ENCODE data around the gene CHMP1B.
"Not testable (repeated sequence)": the region's sequence is repeated elsewhere in the genome, so short reads cannot be mapped to it uniquely, and the experiment has no call there.

The CHMP1B gene

DNA sequence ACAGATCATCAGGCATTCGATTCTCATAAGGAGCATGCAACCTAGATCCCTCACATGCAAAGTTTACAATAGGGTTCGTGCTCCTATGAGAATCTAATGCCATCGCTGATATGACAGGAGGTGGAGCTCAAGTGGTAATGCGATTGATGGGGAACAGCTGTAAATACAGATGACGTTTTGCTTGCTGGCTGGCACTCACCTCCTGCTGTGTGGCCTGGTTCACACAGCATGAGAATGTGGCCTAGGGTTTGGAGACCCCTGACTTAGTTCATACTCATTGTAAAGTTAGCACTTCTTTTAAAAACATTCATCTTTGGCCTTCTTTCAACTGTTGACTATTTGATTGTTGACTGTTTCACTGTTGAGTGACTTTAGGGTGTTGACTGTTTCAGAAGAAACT lies 8.7 kb upstream of the CHMP1B start:
- DNase-seq: no peak

DNA sequence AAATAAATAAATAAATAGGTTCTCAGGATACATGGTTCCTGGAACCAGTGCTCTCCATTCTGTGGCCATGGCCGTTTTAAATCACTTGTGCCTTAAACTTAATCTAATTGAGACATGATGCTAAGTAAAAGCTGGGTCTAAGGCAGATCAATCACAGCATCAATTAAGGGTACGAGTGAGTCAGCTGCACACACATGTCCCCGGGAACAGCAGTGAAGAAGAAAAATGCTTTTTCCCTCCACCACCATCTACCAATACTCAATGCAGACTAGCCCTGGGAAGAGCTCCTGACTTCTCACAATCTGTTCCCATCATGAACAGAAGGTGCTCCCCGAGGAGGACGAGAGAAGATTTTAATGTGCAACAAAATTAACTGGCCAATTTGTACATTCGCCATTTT lies 6.8 kb upstream of the CHMP1B start:
- no peak for DNase-seq

DNA sequence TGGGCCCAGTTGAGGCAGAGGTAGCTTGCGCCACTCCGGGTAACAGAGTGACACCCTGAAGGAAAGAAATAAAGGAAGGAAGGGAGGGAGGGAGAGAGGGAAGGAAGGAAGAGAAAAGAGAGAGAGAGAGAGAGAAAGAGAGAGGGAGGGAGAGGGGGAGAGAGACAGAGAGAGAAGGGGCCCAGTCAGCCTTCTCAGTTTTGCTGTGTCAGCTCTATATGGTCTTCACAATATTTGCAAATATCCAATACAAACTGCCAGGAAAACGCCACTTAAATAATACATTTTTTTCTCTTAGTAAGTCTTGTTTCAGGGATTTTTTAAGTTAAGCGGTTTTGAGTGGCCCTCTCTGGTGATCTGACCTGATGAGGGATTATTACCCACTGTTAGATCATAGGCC lies 5.6 kb upstream of the CHMP1B start:
- no peak for DNase-seq

DNA sequence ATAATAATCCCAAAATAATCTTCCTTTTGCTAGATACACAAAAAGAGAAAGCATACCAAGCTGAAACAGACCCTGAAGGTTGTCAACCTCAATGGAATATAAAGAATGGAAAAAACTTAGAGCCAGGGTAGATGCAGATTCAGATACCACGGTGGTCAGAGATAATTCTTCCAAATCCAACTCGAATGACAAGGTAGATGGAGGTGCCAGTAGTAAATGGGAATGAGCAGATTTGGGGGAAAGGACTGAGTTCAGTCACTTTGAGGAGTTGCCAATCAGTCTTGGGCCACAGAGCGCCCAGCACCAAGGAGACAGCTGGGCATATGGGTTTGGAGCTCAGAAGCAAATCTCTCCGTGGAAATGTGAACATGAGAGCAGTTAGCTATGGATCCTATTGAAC lies 3.4 kb upstream of the CHMP1B start:
- DNase-seq: no peak

DNA sequence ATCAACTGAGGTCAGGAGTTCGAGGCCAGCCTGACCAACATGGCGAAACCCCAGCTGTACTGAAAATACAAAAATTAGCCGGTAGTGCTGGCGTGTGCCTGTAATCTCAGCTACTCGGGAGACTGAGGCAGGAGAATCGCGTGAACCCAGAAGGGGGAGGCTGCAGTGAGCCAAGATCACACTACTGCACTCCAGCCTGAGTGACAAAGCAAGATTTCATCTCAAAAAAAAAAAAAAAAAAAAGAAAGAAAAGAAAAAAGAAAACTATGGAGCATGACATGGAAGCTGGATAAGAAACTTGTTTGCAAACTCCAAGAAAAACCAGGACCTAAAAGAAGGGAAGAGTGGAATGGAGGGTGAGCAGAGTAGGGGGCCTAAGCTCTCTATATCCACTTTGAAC lies 1.9 kb upstream of the CHMP1B start:
- no peak for DNase-seq

DNA sequence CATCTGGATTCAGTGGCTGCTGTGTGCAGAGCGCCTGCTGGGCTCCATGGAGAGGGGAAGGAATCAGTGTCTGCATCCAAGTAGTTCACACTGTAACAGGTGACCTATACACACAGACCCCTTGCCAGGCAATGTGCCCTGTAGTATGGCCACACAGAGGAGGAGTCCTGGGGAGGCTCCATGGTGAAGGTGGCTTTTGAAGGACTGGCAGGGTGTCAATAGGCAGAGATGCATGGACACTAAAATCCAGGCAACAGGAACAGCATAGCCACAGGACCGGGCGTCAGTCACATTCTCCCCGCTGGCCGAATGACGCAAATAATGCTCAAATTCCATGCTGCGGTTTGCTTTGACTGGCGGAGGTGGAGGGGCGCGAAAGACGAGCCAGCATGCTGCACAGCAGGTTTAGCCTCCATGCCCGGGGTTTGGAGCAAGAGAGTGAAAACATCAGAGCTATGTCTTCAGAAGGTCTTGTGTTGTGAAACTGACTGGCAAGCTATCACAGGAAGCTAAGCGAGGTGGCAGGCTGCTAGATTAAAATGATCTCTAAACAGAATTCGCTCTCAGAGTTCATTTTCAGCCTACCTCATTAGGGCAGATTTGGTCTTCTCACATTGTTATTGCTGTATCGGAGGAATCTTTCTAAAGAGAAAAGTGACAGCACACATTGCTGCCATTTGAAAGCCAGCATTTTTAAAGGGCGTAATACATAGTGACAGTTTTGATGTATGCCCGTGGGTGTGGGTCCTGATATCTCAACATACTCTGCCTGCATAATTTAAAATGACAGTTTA lies 1.2 kb upstream of the CHMP1B start:
- peak; percentile 19 for DNase-seq

DNA sequence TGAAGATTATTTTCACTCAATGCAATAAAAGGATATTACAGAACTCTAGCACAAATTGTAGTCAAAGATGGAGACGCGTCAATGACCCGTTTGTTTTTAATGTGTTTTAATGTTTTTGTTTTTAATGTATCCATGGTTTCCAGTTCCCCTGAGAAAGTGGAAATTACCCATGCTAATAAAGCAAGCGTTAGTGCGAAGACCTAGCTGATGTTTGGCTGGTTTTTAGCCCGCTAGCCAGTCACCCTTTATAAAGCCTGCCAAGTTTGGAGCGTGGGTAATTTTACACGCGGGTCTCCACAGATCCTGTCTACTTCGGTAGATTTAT lies 430 bp upstream of the CHMP1B start:
- no peak for DNase-seq

DNA sequence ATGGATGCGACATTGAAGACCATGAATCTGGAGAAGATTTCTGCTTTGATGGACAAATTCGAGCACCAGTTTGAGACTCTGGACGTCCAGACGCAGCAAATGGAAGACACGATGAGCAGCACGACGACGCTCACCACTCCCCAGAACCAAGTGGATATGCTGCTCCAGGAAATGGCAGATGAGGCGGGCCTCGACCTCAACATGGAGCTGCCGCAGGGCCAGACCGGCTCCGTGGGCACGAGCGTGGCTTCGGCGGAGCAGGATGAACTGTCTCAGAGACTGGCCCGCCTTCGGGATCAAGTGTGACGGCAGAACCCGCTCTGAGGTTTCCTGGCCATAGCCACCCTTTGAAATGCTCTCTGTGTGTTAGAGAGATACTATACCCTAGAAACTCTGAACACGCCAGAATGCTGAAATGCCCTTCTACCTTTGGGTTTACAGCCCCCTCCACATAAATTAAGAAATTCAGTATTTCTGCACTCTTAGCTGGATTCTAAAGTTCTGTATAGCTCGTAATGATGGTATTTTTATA lies 659 bp downstream of the CHMP1B start:
- DNase-seq: peak; percentile 17

DNA sequence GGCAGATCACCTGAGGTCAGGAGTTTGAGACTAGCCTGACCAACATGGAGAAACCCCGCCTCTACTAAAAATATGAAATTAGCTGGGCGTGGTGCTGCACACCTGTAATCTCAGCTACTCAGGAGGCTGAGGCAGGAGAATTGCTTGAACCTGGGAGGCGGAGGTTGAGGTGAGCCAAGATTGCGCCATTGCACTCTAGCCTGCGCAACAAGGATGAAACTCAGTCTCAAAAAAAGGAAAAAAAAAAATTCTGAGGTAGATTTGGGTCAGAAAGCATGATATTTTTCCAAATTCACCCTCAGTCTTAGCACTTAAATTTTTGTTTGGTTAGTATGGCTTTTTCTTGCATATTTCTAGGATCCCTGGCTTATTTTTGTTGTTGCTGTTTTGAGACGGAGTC lies 3.3 kb downstream of the CHMP1B start:
- DNase-seq: not testable (repeated sequence)

DNA sequence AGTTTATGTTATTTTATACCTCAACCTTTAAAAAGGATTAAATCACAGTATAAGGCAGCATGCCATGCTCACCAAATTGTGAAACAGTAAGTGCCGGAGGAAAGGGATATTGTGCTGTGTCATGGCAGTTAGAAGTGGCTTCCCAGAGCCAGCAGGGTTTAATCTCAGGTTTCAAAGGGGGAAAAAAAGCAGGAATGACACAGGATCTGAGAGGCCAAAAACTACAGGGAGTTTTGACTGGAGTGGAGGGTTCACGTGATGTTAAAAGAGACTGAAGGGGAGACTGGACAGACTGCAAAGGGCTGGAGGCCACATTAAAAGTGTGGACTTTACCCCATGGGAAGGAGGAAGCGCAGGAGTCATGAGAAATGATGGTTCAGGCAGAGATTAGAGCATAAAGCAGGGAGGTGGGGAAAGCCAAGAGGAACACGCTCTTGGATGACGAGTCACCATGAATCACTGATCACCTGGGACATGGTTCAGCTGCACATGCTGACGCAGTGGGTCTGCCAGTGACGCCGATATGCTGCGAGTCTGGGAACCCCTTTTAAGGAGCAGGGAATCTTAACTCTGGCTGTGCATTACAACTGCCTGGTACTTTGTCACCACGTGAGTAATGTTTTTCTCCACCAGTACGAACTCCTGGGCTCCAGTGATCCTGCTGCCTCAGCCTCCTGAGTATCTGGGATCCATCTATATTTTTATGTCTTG lies 6.1 kb downstream of the CHMP1B start:
- DNase-seq: no peak

DNA sequence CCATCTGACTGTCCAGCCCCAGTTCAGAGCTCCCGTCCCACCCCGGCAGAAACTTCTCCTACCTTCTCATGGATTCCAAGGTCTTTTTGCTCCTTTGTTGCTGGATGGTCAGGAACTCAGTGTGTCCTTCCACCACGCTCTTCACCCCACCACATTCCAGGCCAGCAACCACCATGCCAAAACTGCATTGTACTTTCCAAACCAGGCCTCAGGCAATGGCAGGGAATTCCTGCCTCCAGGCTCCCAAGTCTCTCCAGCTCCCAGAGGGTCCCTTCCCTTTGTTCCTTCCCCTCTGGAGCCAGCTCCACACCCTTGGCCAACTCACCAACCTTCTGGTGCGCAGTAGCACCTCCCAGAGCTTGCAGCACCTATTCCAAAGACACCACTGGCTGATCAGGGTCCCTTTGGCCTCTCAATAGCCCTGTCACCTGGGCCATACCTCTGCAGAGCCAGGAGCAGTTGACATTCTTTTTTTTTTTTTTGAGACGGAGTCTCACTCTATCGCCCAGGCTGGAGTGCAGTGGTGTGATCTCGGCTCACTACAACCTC lies 8.1 kb downstream of the CHMP1B start:
- DNase-seq: no peak

DNA sequence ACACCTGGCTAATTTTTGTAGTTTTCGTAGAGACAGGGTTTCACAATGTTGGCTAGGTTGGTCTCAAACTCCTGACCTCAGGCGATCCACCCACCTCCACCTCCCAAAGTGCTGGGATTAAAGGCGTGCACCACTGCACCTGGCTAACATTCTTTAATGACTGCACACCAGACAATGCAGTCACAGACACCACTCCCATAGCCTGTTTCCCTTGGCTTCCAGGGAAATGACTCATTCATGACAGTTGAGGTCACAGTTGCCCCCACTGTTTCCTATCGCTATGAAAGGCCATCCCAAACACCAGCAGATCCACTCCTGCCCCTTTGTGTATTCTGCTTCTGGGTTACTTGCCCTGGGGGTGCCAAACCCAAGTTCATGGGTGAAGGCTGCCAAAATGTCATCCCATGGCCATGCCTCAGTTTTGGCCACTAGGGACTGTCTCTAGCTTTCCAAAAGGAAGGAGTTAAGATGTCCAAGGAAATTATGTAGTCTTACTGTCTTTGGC lies 8.7 kb downstream of the CHMP1B start:
- DNase-seq: no peak

DNA sequence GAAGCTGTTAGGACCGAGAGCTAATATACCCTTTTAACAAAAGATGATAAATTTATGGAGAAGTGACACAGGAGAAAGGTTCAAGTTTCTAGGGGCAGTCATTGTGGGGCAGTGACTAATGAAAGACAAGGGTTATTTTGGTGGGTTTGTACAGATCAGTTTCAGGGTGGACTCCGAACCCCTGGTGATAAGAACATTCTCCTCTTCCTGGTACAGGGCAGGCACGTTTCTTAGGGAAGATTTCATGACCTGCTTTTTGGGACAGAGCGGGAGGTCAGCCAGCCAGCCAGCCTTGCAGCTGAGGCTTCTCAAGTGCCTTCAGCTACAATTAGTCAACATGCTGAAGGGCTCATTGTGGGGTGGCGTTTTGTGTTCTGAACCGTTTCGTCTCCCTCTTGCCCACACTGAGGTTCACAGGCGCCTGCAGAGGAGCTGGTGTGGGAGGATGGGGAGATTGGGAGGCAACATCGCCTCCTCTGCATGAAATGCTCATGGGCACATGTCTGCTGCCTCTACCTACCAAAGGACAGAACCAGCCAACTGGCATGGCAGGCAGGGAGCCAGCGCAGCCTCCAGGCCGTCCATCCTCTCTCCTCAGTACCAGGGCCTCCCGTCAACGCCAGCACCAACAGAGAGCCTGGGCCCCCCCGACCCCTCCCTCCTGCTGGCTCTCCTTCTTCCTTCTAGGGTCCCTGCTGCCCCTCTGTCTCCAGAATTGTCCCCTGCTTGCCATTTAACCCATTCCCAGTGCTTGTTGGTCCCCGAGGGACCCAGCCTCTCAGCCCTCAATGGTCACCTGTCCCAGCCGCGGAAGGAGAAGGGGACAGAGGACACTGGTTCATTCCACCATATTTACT lies 9.6 kb downstream of the CHMP1B start:
- DNase-seq: no peak

DNA sequence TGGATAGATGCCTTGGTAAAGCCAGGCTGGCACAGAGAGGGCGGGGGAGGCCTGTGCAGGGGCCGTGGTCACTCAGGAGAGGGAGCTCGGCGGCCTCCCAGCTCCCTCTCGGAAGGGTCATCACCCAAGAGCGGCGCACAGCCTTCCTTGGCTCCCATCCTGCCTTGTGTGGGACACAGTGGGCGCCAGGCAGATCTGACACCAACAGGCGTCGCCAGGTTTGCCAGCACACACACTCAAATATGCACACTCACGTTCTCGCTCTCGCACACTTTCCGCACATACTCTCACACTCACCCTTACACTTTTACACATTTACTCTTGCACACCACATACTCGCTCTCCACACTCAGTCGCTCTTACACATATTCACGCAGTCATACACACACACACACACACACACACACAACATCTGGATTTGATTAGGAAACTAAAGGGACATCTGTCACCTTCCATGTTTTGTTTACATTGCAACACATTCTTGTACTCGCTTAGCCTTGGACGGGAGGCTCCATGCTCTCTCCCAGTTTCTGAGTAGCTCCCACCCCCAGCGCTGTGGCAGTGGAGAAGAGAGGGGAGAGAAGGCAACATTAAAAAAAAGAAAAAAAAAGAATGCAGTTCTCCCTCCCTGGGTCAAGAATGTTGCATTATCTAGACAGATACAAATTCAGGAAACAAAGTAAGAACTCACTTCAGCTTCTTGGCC lies 10.5 kb downstream of the CHMP1B start:
- DNase-seq: no peak

DNA sequence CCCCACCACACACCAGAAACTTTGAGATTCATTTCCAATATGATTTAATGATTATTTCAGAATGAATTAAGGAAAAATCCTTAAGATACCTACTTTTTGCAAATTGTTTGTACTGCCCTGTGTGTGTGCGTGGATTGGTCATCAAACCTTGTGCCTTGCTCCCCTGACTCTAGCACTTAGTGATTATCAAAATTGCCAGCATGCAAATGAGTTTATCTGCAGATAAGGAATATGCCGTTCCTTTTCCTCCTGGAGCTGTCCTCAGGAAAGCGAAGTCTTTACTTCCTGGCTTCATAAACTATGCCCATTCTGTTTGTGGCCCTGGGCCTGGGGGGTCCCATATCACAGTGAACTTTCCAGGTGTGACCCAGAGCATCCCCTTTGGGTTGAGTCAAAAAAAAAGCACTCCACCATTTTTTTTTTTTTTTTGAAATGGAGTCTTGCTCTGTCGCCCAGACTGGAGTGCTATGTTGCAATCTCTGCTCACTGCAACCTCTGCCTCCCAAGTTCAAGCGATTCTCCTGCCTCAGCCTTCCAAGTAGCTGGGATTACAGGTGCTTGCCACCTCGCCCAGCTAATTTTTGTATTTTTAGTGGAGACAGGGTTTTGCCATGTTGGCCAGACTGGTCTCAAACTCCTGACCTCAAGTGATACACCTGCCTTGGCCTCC lies 11.4 kb downstream of the CHMP1B start:
- no peak for DNase-seq

DNA sequence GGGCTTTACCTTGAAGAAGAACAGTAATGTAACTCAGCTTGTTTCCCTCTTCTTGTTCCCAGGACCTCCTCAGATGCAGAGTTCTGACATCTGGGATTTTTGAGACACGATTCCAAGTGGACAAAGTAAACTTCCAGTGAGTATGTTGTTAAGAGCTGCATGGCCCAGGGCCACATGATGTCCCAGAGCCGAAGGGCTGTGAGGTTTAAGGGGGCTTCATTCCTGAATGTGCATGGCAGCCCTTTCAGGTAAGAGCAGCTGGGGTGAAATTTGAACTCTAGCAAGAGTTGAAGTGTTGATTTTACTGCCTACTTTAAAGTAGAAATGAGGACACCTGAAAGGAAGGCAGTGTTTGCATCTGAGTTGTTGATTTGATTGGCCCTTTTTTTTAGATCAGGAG lies 13.3 kb downstream of the CHMP1B start:
- no peak for DNase-seq

DNA sequence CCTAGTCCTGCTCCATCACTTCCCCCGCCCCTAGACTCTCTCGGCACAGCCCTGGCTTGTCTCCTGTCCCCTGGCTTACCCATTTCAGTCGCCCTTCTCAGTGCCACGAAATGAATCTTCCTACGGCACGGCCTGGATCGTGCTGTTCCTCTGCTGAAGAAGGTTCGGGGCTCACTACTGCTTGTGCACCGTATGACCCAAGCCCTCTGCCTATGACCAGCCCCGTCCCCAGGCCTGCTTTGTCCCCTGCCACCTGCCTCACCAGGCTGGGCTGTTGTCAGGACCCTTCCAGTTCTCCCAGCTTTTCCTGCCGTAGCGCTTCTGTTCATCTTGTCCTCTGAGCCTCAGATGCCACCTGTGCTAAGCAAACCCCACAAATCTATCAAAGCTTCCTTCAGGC lies 13.9 kb downstream of the CHMP1B start:
- no peak for DNase-seq

DNA sequence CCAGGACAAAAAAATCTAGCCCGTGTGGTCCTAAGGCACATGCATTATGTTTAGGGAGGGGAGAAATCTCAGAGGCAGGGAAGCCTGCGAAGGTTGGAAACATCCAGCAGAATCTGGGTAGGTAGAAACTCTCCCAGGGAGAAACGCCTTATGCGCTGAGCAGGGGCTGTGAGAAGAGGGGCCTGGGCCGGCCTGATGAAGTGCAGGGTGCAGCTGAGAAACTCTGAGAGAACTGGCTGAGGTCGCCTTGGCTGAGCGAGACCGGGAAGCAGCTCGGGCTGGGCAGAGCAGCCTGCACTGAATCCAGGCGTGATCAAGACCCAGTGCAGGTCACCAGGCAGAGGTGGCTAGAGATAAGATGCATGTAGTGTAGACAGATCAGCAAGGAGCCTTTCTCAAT lies 15.1 kb downstream of the CHMP1B start:
- no peak for DNase-seq

DNA sequence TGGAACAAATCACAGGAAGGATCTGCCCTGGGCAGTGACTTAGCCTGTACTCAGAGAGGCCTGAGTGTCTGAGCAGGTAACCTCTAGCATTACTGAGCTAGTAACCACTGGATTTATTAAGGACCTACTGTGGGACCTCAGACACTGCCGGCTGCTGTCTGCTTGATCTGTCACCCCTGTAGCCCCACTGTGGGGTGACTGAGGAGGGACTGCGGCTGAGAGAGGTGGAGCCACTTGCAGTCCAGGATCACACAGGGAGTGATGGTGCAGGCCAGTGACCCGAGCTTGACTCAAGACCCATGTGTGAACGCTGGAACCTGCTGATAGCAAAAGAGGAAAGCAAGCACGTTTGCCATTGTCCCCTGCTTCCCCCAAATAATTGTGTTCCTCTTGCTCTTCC lies 15.6 kb downstream of the CHMP1B start:
- no peak for DNase-seq

DNA sequence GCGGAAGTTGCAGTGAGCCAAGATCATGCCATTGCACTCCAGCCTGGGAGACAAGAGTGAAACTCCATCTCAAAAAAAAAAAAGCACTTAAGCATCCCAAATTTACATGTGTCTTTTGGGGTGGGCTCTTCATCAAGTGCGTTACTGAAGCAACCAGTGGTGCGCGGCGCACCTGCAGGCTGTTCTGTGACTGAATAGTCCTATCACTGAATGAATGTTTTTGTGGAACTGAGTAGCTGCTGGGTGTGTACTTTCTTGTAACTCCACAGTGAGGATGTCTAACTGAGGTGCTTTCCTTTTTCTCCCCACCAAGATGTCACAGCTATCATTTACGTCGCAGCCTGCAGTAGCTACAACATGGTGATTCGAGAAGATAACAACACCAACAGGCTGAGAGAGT lies 17.0 kb downstream of the CHMP1B start:
- DNase-seq: no peak

DNA sequence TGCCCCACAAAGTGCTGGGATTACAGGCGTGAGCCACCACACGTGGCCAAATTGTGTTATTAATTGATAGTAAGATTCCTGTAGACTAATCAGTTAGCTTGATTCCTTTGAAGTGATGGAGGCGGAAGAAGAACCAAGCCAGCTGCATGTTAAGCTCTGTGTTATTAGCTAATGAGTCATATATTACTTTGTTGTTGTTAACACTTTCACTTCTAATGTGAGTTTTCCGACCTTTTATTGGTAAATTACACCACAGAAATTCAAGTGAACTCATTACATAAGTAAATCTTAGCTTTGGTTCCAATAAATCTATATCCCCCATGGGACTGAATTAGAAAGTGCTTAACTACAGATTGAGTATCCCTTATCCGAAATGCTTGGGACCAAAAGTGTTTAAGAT lies 20.3 kb downstream of the CHMP1B start:
- DNase-seq: no peak
